Activated CD4-positive, alpha-beta T cell treated with anti-CD3 and anti-CD28 coated beads, Interleukin-2, amount 50 U/mL, for 4 hours (primary cell): ENCODE data around the gene CARD18.
"Not testable (repeated sequence)": the region's sequence is repeated elsewhere in the genome, so short reads cannot be mapped to it uniquely, and the experiment has no call there.

Experiments used
- DNase-seq, 2 experiments: peaks; one replicate each; pipeline ENCODE4 v3.0.0-alpha.2; 2020

Gene CARD18

GRCh38 chr11:105132716-105133511 lies 6.7 kb downstream of the CARD18 start:
- no peak for DNase-seq

- no peak for DNase-seq
Measured at GRCh38 chr11:105130189-105130813, 9.3 kb downstream of the CARD18 start.

GRCh38 chr11:105124756-105125155 lies 14.8 kb downstream of the CARD18 start:
- DNase-seq = no peak

DNA sequence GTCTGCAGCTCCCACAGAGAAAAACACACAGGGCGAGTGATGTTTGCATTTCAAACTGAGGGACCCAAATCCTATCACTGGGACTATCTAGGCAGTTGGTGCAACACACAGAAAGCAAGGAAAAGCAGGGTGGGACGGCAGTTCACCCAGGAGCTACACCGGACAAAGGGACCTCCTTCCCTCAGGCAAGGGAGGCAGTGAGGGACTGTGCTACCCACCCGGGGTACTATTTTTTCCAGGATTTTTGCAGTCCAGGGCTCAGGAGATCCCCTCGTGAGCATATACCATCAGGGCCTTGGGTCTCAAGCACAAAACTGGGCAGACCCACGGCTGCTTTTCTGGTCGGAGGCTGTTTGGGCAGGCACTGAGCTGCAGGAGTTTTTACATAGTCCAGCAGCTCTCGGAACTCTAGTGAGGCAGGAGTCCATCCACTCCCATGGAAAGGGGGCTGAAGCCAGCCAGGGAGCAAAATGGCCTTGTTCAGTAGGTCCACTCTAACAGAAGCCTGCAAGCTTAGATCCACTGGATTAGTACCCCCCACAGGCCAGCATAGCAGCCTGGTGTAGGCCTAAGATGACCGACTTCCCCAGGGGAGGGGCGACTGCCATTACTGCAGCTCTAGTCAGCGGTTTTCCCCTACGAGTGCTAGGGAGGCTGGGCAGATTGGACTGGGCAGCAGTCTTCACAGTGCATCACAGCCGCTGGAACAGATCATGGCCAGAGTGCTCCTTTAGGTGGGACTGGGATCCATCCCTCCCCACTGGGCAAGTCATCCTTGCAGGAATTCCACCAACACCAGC lies 28.2 kb downstream of the CARD18 start:
- no peak for DNase-seq

DNA sequence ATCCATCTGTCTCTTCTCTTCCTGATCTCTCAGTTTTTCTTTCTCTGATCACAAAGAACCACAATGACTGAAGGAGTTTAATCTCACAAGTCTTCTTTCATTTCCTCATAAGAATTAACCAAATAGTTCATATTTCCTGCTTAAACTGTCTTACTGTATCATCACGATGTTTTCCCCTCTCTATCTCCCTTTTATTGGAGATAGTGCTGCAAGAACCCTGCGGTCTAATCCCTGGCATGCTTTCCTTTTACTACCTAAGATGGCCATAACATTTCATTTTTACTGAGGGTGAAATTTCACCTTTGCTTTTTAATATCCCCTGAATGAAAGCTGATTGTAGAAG lies 28.9 kb downstream of the CARD18 start:
- no peak for DNase-seq

DNA sequence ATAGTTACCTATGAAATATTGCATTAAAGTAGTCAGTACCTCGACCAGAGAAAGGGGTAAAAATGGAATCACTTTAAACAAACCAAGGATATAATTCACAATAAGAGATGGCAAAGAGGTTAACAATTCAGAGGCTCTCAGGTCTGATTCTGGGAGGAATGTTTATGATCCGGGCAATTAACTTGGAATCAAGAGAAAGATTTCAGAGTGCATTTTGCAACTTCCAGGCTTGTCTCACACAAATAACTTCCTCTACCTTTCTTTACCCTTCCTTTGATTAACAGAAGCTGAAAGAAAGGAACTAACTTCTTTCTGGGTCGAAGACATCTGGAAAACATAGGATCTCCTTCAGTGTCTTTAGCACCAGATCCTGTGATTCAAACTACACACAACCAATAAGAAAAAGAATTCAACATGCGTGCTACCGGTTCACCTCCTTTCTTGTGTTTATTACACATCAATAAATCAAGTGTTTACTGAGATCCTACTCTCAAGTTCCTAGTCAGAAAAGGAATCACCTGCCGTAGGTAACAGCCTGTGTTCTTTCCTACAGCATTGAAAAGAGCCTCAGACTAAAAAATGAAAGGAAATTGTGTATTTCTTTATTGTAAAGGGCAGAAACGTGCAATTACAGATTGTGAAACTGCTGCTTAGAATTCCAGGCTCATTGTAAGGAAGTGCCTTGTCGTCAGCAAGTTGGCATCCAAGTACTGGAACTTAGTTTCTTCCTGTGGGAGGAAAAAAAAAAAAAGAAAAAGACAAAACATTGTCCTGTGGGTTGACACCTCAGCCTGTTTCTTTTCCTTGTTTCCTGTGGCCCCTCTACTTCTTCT lies 29.5 kb downstream of the CARD18 start:
- no peak for DNase-seq

DNA sequence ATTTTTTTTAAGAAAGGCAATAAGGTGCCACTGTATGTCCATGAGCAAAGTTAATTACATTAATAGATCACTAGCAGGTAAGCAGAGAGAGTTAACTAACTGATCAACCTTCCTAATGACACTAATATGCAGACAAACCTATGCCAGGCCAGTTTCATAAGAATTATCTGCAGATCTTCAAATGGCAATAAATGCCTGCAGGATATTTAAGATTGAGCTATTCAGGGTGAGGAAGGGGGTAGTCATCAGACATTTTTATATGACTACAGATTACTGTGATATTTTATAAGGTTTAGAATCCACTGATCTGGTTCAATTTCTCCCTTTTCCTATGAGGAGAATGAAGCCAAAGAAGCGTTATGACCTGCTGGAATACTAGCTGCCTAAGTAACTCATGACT lies 30.2 kb downstream of the CARD18 start:
- no peak for DNase-seq

DNA sequence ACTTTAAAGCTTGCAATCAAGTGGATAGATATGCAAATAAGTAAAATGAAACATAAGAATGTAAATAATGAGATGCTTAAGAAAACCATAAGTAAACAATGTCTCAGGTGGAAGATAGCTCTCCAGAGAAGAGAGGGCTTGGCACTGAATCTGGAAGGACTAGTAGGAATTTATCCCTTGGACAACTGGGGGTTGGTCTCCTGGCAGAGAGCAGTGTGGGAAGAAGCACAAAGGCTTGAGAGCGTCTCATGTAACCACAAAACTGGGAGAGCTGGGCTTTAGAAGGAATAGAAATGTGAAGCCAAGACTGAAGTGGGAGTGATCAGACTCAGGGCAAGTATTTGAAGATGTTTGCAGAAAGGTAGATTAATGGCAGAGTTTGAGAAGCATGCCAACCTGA lies 31.3 kb downstream of the CARD18 start:
- no peak for DNase-seq

DNA sequence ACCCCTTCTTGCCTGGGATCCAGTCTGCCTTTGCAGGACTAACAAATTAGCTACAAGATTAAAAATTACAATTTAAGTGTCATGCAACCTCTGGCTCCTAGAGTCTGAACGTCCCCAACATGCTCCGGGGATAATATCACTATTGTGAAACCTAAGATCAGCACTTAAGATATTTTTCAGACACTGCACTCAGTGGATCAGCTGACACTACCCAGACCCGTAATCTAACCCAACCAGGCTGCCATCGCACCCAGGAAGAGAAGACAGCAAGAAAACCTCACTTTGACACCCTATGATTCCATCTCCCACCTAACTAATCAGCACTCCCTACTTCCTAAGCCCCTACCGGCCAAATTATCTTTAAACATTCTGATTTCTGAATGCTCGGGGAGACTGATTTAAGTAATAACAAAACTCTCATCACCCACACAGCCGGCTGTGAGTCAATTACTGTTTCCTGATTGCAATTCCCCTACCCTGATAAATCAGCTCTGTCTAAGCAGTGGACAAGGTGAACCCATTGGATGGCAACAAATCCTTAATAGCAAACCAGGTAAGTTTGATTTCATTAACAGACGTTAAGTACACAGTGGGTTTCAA lies 32.2 kb downstream of the CARD18 start:
- not testable (repeated sequence) for DNase-seq

DNA sequence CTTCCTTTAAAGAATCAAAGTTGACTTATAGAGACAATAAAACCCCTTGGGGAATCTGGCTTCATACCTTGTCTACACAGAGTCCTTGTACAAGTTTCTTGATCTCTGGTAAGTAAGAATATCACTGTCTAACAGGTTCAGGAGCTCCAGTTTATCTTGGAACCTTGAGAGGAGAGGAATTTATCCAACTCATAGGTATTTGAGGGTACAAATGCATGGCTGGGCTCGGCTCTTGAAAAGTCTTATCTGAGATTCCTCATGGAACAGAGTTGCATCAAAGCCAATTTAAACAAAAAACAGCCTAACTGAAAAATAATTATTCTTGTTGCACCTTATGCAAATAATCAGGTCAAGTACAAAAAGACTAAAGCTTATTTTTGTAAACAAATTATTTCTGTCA lies 33.4 kb downstream of the CARD18 start:
- DNase-seq = no peak

GRCh38 chr11:105104292-105104691 lies 35.3 kb downstream of the CARD18 start:
- DNase-seq = no peak

- no peak for DNase-seq
Measured at GRCh38 chr11:105103336-105103735, 36.2 kb downstream of the CARD18 start.

GRCh38 chr11:105102079-105102581 lies 37.4 kb downstream of the CARD18 start:
- not testable (repeated sequence) for DNase-seq

GRCh38 chr11:105100981-105101630 lies 38.5 kb downstream of the CARD18 start:
- DNase-seq = no peak

- DNase-seq = peak; percentile 12 to 26
Measured at GRCh38 chr11:105100206-105100605, 39.4 kb downstream of the CARD18 start.

DNA sequence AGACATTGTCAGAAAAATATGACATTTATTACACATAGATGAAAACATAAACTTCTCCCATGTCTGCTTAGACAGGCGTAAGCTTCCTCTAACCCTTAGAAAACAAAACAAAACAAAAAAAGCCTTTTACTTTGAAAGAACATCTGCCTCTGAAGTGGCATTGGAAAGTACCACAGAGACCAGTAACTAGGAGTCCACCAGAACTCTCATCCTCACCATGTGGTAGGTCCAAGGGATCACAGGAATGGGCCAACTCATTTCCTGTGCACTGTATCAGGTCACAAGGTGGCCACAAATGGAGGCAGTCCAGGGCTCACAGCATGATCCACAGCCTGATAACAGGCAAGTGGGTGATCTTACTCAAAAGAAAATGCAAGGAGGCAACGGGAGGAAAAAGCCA lies 40.0 kb downstream of the CARD18 start:
- DNase-seq = not testable (repeated sequence)

DNA sequence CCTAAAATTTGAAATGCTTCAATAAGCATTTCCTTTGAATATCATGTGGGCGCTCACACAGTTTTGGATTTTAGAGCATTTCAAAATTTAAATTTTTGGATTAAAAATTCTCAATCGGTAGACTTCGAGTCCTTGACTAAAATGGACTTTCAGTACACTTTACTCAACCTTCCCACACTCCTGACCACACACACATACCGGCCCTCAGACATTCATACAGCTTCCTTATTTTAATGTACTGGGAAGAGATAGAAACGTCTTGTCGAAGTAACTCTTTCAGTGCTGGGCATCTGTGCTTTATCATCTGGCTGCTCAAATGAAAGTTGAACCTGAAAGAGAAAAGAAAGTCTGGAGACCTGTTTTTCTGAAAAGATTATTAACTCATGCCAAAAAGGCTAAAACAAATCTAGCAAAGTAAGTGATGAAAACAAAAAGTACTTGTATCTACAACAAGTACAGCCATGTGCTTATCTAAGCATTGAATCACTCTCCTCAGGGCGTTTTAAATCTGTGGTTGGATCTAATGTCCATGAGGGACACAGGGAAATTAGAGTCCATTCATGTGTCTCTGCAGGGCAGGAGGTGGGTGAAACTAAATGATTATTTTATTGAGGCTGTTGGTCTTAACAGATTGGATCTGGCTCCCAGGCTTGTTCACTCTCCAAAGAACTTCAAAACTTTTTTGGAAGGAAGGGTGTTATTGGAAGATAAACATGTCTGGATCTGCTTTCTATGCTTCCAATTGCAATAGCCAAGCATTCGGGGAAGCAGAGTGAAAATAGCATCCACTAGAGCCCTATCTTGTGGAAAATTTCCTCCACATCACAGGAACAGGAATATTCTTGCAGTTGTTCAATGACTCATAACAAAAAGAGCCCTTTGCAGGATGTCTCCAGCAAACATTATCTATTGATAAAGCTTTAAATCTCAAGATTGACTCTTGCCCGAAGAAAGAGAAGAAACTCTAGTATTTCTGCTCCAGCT lies 47.0 kb downstream of the CARD18 start:
- no peak for DNase-seq
